Measurements from ENCODE around the gene PDCD1. TPM values are rescaled to one million over a fixed set of nuclear protein-coding genes. Genes with fewer than 3 reads are reported as not detected.
"Not testable (repeated sequence)": the region's sequence is repeated elsewhere in the genome, so short reads cannot be mapped to it uniquely, and the experiment has no call there.

PDCD1 gene
- total RNA-seq, 1 donor from 2014 or later: not detected

DNA sequence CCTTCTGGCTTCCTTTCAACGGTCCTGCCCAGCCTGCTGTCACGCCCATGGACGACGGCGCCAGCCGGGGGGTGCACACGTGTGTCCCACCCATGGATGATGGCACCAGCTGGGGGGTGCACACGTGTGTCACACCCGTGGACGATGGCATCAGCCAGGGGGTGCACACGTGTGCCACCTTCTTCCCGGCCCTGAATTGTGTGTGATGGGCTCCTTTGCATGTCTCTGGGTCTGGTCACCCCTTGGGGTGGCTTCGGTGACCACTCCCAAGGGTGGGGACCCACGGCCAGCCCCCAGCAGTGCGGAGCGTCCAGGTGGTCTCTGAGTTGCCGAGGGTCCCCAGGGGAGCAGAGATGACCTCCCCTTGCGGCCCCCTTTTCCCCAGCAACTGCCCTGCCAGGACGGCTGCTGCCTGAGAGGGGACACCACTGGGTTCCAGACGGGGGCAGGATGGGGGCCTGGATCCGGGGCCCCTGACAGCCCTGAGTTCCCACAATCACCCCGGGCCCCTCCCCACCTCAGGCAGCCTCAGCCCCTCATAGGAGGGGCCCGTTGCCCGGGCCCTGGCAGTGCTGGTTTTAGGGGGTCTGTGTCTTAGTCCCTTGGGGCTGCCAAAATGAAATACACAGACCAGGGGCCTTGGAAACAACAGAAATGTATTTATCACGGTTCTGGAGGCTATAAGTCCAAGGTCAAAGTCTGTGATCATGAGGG lies 40.3 kb downstream of the PDCD1 start:
- TF ChIP-seq, protein P1, sequence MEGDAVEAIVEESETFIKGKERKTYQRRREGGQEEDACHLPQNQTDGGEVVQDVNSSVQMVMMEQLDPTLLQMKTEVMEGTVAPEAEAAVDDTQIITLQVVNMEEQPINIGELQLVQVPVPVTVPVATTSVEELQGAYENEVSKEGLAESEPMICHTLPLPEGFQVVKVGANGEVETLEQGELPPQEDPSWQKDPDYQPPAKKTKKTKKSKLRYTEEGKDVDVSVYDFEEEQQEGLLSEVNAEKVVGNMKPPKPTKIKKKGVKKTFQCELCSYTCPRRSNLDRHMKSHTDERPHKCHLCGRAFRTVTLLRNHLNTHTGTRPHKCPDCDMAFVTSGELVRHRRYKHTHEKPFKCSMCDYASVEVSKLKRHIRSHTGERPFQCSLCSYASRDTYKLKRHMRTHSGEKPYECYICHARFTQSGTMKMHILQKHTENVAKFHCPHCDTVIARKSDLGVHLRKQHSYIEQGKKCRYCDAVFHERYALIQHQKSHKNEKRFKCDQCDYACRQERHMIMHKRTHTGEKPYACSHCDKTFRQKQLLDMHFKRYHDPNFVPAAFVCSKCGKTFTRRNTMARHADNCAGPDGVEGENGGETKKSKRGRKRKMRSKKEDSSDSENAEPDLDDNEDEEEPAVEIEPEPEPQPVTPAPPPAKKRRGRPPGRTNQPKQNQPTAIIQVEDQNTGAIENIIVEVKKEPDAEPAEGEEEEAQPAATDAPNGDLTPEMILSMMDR (IDR thresholded peaks at IDR 0.05; ENCODE audit: insufficient read depth, low read length, severe bottlenecking): no peak
- Histone ChIP-seq H3K27me3 (ENCODE audit: control insufficient read depth, insufficient read depth, low read length) (no peaks in the 10 kb centered on the region), H3K36me3 (ENCODE audit: control insufficient read depth, insufficient read depth, low read length) (no peaks in the 10 kb centered on the region), H3K4me3 (ENCODE audit: low read depth, low read length) (no peak overlapping the region)
- no peak for FAIRE-seq
- no peak for DNase-seq (ENCODE audit: low read depth)

DNA sequence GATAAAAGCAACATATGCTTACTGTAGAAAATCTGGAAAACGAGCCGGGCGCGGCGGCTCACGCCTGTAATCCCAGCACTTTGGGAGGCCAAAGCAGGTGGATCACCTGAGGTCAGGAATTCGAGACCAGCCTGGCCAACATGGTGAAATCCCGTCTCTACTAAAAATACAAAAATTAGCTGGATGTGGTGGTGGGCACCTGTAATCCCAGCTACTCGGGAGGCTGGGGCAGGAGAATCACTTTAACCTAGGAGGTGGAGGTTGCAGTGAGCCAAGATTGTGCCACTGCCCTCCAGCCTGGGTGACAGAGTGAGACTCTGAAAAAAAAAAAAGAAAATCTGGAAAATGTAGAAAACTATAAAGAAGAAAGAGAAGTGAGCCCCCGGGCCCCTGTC lies 40.9 kb downstream of the PDCD1 start:
- DNase-seq (ENCODE audit: low read depth); FAIRE-seq; H3K27me3 ChIP-seq (ENCODE audit: control insufficient read depth, insufficient read depth, low read length): not testable (repeated sequence)

DNA sequence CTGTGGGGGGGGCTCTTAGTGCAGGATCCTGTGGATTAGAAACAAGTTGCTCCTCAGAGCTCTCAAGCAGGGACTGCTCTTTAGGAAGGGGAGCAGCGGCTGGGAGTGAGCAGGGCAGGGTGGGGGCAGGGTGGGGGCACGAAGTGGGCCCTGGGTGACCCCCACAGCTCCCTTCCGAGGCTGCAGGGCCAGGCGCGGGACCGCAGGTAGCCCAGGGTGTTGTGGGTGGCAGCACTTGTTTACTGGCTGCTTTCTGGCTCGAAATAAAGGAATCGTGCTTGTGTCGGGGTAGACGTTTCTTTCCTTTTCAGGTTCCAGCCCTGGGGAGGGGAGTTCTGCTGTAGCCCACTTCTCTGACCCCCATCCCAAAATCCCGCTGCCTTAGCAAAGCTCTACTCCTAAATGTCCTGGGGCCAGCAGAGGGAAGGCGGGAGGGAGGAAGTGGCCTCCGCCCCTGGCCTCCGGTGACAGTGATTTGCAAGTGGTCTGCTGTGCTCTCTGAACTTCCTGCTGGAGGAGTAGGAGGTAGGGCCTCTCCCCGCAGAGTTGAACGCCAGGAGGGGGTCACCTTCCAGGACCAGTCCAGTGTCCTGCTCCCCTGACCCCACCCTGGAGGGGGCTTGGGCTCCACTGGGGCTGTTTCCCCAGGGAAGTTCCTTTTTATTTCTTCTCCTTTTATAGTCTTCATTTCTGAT lies 41.4 kb downstream of the PDCD1 start:
- TF ChIP-seq, protein P1 (IDR thresholded peaks at IDR 0.05; ENCODE audit: insufficient read depth, low read length, severe bottlenecking): no peak
- no peak for DNase-seq (ENCODE audit: low read depth)
- Histone ChIP-seq H3K36me3 (ENCODE audit: control insufficient read depth, insufficient read depth, low read length) (no peaks in the 10 kb centered on the region), H3K4me3 (ENCODE audit: low read depth, low read length) (no peak overlapping the region), H3K27me3 (ENCODE audit: control insufficient read depth, insufficient read depth, low read length) (no peaks in the 10 kb centered on the region)
- no peak for FAIRE-seq

More for the DNA sequence above, 40.9 kb downstream of the PDCD1 start:
- H3K36me3 ChIP-seq (ENCODE audit: control insufficient read depth, insufficient read depth, low read length); H3K4me3 ChIP-seq (ENCODE audit: low read depth, low read length): not testable (repeated sequence)

DNA sequence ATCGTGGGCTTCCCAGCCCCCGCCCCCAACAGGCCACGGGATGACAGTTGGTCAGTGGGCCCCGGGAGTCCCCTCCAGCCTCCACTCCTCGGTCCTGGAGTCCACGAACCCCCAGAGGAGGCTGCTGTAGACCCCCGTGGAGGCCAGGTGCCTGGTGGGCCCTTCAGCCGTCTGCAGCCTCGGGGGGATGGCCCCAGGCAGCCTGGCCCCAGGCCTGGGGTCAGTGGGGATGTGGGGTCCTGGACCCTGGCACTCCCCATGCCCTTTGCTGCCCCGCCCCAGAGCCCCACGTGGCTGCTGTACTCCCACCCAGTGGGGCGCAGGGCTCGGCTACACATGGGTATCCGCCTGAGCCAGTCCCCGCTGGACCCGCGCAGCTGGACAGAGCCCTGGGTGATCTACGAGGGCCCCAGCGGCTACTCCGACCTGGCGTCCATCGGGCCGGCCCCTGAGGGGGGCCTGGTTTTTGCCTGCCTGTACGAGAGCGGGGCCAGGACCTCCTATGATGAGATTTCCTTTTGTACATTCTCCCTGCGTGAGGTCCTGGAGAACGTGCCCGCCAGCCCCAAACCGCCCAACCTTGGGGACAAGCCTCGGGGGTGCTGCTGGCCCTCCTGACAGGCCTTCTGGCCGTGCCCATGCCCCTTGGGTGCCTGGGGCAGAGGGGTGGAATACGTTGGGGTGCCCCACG lies 42.1 kb downstream of the PDCD1 start:
- FAIRE-seq (no peak), DNase-seq (ENCODE audit: low read depth) (no peak)
- no peaks in the 10 kb centered on the region for H3K27me3 ChIP-seq (ENCODE audit: control insufficient read depth, insufficient read depth, low read length)
- H3K4me3 ChIP-seq (ENCODE audit: low read depth, low read length): no peak overlapping the region
- TF ChIP-seq, protein P1 (IDR thresholded peaks at IDR 0.05; ENCODE audit: insufficient read depth, low read length, severe bottlenecking): no peak
- no peaks in the 10 kb centered on the region for H3K36me3 ChIP-seq (ENCODE audit: control insufficient read depth, insufficient read depth, low read length)

DNA sequence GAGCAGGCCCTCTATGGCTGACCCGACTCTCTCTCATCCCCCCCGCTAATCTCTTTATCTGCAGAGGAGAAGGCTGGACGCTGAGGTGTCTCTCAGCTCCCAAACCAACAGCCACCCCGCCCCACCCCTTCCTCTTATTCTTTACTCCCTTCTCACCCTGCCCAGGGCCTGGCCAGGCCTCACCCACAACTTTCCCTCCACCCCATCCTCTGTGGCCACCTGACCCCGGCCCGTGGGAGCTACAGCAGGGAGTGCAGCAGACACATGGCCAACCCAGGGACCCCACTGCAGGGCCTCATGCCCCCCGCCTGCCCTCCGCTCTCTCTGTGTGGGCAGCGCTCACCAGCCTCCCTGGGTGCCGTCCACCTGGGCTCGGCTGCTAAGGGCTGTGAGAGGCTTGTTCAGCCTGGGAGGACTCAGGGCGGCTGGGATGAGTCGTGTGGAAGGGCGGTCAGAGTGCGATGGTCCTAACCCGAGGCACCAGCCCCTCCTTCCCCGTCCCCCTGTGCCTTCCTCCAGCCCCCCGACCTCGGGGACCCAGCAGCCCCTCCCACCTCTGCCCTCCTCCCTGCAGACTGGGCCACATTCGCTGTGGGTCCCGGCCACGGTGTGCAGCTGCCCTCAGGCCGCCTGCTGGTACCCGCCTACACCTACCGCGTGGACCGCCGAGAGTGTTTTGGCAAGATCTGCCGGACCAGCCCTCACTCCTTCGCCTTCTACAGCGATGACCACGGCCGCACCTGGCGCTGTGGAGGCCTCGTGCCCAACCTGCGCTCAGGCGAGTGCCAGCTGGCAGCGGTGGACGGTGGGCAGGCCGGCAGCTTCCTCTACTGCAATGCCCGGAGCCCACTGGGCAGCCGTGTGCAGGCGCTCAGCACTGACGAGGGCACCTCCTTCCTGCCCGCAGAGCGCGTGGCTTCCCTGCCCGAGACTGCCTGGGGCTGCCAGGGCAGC lies 42.9 kb downstream of the PDCD1 start:
- DNase-seq (ENCODE audit: low read depth): no peak
- H3K36me3 ChIP-seq (ENCODE audit: control insufficient read depth, insufficient read depth, low read length): no peaks in the 10 kb centered on the region
- no peak overlapping the region for H3K4me3 ChIP-seq (ENCODE audit: low read depth, low read length)
- TF ChIP-seq, protein P1 (IDR thresholded peaks at IDR 0.05; ENCODE audit: insufficient read depth, low read length, severe bottlenecking): no peak
- FAIRE-seq: no peak
- no peaks in the 10 kb centered on the region for H3K27me3 ChIP-seq (ENCODE audit: control insufficient read depth, insufficient read depth, low read length)
